OCI-LY3 (cell line): ENCODE measurements around the gene SERPINA4.

Source experiments
- EZH2phosphoT487 ChIP-seq: fragments of 200-600 bp; shearing (Covaris generic); IDR thresholded peaks from 2 replicates; pipeline ENCODE4 v1.6.1; 2018; ENCODE audit warnings: antibody characterized with exemption, mixed run types, low read depth
- TF ChIP-seq, protein P1 (sequence below): fragments of 200-600, 300-600 bp; sonication (generic); IDR thresholded peaks from 2 replicates; pipeline ENCODE4 v1.5.1; 2014; ENCODE audit warnings: antibody characterized with exemption, low read length, low read depth

- TF ChIP-seq, protein P1, sequence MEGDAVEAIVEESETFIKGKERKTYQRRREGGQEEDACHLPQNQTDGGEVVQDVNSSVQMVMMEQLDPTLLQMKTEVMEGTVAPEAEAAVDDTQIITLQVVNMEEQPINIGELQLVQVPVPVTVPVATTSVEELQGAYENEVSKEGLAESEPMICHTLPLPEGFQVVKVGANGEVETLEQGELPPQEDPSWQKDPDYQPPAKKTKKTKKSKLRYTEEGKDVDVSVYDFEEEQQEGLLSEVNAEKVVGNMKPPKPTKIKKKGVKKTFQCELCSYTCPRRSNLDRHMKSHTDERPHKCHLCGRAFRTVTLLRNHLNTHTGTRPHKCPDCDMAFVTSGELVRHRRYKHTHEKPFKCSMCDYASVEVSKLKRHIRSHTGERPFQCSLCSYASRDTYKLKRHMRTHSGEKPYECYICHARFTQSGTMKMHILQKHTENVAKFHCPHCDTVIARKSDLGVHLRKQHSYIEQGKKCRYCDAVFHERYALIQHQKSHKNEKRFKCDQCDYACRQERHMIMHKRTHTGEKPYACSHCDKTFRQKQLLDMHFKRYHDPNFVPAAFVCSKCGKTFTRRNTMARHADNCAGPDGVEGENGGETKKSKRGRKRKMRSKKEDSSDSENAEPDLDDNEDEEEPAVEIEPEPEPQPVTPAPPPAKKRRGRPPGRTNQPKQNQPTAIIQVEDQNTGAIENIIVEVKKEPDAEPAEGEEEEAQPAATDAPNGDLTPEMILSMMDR, result no peak
- no peak for TF ChIP-seq EZH2phosphoT487
Measured at GRCh38 chr14:94562022-94562421, 780 bp downstream of the SERPINA4 start.
